GM18873 (cell line): ENCODE results near the gene TSSK2.
"Not testable (repeated sequence)": the region's sequence is repeated elsewhere in the genome, so short reads cannot be mapped to it uniquely, and the experiment has no call there.

Source experiments
- ATAC-seq: cut with Tn5 transposase; IDR thresholded peaks from one replicate; pipeline ENCODE4 v1.9.1; 2021; ENCODE audit warnings: mild to moderate bottlenecking, moderate library complexity, moderate number of reproducible peaks; ENCODE audit not compliant: unreplicated experiment, low FRiP score

The TSSK2 gene

DNA sequence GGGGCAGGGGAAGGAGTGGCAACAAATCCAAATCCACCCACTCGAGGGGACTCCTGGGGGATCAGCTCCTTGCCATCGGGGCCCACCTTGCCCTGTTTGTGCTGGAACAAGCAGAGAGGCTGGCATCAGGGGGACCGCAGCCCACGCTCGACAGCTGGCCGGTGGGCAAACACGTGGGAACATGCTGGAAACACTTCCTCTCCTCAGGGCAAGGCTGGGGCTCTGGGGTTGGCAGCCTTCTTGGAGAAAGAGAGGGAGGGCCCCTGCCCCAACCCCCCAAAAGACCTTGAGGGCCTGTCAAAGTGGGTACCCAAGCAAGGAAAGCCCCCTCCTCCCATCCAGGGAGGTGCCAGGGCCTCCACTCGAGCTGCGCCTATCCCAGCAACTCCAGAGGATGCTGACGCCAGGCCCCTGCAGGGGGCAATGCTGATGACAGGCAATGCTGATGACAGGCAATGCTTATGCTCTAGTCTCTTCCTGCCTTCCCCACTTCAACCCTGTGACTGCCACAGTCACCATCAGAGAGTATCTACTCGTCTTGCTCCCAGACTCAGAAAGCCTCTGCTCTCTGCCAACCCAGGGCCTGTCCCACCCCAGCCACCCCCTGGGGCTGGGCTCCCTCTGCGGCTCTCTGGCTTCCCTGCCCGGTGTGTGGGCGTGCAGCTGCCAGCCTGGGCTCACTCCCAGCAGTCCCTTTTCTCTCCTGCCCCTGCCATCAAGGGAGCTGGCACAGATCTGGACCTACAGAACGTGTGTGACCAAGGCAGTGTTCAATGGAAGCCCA, 7.3 kb downstream of the TSSK2 start:
- ATAC-seq = no peak

DNA sequence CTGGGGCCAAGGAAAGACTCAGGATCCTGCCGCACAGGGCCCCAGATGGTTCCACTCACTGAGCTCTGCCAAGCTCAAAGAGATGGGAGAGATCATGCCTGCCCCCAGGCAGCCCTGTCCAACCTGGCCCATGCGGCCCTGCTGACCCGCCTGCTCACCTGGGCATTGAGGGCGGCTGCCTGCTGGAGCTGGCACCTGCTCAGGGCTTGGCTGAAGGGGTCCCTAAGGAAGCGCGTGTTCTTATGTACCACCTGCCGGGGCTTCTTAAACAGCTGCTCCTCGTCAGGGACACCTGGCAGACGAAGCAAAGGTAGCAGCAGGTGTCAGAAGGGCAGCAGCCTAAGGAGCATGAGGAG, 7.9 kb downstream of the TSSK2 start:
- ATAC-seq = no peak

DNA sequence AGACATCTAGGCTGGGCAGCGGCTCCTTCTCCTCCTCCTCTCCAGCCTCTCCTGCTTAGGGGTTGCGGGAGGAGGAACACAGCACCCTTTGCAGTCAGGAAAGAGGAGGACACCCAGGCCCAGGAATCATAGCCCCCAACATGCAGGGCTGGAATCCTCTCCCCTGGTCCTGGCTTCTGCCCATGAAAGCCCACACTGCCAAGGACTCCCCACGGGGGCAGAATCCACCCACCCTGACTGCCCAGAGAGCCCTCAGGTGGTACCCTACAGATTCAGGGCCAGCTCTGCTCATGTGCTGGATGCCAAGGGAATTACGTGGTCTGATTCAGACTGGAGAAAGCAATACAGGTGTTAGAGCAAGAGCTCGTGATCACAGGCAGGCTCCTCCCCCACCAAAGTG, 8.9 kb downstream of the TSSK2 start:
- ATAC-seq = no peak

DNA sequence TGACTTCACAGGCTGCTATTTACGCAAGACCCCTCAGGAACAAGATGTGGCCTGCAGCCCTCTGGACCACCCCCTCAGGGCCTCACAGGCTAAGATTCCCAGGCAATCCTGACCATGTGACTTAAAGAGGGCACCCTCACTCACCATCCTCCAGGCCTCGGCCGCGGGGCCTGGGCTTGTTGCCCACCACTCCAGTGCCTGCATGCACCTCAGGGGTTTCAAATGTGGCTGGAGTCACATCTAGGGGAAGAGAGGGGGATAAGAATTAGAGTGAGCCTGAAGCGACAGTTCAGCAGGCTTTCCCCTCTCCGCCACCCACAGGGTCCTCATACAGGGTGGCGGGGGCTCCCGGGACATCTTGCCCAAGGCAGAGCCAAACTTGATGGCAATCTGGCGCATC, 11.3 kb downstream of the TSSK2 start:
- no peak for ATAC-seq

DNA sequence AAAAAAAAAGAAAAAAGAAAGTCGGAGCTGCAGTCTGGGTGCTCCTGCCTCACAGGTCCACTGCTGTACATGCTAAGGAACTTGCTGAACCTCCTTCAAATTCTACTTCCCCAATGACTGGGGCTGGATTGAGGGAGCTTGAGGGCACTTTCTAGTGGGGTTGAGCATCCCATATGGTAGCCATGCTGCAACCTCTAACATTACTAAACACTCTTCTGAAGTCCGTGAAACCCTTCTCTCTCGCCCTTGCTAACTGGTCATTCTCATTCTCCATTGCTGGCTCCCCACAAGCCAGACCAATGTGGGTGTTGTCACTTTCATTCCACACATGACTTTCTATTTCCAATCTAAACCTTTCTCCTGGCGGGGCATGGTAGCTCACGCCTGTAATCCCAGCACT, 12.1 kb downstream of the TSSK2 start:
- no peak for ATAC-seq

DNA sequence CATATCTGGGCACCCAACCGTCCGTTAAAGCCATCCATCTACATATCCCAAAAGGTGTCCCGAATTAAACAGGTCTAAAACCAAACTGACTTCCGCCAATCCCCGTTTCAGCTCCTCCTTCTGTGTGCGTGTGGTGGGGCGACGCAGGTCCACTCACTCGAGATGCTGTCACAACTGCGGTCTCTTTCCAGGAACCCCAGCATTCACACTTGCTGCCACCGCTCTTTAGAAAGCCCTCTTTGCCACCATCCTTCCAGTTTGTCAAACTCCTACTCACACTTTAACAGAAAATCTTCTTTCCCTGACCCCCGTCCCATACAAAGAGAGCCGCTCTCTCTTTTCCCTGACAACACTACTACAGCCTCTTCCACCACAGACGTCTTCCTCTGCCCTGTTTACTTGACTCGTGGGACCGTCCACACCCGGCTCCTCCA, 12.9 kb downstream of the TSSK2 start:
- ATAC-seq = no peak

DNA sequence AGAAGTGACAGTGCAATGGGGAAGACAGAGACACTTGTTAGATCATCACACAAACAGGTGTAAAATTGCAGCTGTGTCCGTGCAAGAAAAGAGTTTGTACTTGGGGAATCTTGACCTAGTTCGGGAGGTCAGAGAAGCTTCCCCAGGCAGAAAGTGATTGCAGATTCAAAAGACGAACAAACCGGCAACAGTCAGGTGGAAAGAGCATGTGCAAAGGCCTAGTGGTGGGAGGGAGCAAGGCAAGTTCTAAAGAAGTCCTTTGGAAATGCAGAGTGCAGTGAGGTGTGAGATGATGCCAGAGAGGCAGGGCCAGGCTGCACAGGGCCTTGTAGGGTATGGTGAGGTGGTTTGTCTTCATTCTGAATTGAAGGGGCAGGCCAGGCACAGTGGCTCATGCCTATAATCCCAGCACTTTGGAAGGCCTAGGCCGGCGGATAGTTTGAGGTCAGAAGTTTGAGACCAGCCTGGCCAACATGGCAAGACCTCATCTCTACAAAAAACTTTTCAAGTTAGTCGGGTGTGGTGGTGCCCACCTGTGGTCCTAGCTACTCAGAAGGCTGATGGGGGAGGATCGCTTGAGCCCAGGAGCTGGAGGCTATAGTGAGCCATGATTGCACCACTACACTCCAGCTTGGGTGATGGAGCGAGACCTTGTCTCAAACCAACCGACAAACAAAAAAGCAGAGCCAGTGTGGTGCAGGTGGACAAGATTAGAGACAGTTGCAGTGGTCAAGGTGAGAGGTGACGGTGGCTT, 15.3 kb downstream of the TSSK2 start:
- no peak for ATAC-seq

DNA sequence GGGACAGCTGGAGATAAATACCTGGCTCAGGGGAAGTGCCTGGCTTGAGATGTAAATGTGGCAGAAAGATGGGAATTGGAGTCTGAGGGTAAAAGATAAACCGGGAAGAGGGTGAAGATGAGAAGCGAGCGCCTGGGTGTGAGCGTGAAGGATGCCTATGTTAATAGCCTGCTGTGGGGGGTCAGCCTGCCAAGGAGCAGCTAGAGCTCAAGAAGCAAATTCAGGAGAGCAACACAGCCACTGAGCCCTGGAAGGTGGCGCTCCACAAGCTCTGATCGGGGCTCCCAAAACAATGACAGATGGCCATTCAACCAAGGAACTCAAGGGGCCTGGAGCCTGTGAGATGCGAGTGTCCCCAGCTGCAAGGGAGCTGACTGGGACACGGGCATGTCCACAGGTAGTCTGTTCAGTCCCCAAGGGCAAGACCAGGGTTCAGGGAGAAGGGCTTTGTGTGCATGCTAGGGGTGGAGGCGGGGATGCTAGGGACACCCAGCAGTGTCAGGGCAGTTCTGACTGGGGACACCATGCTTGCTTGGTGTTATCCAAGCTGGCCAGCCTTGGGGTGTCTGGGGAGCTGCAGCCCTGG, 16.2 kb downstream of the TSSK2 start:
- no peak for ATAC-seq

DNA sequence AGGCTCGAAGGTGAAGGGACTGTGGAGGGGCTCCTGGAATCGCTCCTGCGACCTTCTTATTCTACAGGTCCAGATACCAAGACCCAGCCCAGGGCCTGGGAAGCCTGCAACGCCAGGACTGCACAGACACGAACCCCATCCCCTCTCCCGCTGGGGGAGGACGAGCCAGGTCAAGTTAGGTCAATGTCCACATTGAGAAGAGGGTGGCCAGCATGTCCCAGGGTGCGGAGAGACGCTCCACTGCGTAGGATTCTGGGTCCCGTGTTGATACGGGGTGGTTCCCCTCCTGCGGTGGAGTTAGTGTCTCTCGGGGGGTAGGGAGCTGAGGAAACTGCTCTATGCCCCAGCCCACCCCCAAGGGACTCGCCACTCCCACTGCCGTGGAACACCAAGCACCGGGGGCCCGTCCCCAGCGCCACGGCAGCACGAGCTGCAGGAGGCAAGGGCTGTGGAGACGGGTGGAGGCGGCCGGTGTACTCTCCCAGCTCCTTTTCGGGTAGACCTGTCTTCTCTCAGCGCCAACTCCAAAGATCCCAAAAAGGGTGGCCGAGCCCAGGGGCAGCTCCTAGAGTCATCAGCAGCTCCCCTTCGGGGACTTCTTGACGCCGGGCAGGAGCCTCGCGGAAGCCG, 17.4 kb downstream of the TSSK2 start:
- no peak for ATAC-seq

DNA sequence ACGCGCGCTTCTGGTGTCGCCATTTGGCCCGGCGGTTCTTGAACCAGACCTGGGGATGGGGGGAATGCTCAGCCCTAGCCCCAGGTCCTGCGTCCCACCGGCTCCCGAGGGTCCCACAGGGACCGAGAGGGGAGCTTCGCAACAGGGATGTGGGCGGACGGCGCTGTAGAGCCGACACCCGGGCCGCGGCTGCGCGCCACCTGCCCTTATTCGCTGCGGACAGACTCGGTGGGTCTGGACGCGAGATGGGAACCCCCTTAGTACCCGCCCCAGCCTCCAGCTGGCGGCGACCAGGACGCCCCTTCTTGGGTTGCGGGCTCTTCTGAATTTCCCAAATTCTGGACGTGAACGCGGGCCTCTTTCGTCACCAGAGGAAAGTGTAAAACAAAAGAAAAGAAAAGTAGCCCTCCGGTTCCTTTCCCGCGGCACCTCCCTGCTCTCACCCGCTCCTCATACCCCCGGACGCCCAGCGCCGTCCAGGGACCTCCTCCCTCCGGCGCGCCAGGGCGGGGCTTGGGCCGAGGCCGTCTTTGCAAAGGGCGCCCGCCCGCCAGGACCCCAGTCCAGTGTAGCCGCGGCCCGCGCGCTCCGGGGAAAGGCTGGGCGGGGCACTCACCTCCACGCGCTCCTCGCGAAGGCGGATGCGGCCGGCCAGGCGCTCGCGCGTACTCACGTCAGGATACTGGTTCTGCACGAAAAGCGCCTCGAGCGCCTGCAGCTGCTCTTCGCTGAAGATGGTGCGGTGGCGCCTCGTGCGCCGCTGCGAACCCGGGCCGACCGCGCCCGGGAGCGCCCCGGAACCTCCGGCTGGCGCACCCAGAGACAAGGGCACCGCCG, 18.2 kb downstream of the TSSK2 start:
- no peak for ATAC-seq

DNA sequence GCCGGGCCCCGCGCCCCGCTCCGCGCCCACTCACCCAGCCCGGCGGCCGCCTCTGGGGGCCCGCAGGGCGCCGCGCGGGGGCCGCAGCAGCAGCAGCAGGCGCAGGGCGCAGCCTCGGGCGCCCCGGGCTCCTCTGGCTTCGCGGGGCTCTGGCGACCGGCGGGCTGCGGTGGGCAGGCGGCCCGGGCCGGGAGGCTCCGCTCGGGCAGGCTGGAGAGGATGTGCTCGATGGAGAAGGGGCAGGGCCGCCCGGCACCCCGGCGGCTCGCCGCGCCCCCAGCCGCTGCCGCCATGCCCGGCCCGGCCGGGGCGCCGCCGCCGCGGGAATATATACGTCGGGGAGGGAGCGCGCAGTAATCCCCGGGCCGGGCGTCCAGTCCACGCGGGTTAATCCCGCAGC, 18.9 kb downstream of the TSSK2 start, which contains the start of gene GSC2:
Gene GSC2, minus strand, starts transcription at position 302 of the 400 bp plus-strand sequence. Its CDS starts 9 bp downstream, at position 293.
- no peak for ATAC-seq

DNA sequence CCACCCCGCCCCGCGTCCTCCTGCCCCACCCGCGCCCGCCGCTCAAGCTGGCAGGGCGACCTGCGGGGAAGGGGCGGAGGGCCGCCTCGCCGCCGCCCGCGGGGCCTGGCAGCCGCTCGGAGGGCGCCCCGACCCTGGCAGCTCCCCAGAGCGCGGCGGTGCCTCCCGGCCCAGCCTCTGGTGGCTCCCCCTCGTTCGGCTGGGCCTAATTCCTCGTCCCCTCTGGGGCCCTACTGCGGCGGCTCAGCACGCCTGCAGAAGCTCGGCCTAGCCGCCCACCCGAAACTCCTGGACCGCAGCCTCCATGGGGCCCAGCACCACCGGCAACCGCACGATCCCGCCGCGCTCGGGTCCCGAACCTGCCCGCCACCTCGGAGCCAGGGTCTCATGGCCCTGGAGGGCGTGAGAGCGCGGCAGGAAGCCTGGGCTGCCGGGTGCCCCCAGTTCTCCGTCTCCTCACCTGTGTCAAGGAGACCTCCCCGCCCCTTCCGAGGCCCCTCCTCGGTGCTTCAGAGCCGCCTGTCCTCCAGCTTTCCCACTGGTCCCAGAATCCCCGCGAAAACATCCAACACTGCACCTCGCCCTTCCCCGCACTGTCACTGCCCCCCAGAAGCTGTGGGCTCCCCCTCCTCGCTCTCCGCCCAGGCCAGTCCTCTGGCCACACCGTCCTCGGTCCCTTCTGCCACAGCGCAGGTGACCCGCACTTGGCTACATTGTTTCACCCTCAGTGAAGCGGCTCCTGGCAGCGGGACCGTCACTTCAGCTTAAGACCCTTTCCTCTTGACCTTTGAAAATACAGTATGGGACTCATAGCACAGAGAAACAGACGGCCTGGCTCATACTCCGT, 19.6 kb downstream of the TSSK2 start:
- no peak for ATAC-seq

DNA sequence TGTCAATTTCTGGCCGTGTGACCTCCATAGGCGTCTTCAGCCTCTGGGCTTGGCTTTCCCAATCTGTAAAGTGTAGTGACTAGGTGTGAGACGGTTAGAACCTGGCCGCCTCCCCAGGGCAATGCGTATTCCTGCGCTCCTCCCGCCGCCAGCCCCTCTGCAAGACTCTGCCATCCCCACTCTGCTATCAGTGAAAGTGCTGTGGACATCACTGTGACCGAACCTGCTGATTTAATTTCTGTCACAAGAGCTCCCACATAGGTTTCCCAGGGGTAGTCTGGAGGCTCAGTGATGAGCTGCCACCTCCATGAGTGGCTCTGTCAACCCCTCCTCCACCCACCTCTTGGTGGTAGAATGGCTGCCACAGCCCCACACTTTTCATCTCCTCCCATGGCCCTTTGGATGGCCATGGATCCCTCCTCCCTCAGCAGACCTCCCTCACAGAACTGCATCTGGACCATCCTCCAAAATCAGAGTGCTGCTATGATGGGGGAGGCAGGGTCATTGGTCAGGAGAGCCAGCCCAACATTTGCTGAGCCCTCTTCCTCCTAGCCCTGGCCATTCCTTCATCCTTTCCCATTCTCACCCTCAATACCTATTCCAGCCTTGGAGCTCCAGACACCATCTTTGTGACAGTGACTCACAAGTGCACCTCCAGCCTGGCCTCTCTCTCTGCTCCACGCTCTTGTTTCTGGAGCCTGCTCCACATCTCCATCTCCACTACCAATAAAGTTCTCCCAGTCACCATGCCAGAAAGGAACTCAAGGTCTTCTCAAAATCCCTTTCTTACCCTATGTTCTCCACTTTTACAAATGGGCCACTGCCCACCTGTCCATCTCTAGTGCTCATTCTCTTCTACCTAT, 20.5 kb downstream of the TSSK2 start:
- ATAC-seq = no peak

DNA sequence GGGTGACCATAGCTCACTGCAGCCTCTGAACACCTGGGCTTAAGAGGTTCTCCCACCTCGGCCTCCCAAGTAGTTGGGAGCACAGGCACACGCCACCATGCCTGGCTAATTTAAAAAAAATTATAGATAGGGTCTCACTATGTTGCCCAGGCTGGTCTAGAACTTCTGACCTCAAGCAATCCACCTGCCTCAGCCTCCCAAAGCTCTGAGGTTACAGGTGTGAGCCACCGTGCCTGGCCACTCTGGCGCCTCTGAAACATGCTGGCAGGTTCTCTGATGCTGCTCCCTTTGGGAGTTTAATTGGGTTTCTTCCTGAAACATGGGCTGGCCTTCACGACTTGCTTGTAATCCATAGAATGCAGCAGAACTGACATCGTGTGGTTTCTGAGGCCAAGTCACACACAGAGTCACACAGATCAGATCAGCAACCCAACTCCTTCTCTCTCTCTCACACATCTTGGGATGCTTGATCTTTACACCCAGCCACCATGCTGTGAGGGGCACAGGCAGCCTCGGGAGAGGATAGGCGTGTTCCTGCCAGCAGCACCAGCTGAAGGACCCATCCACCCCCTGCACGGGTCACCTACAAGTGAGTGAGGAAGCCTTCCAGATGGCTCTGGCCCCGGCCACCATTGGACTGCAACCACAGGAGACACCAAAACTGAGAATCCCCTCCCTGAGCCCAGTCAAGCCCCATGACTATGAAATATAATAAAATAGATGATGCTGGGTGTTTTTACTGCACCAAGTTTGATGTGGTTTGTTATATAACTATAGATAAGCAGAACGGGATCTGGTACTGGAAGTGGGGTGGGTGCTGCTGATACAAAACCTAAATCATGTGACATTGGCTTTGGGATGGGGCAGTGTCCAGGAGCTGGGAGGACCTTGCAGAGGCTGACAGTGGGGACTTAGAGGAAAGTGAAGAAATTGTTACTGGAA, 22.1 kb downstream of the TSSK2 start:
- ATAC-seq = no peak

DNA sequence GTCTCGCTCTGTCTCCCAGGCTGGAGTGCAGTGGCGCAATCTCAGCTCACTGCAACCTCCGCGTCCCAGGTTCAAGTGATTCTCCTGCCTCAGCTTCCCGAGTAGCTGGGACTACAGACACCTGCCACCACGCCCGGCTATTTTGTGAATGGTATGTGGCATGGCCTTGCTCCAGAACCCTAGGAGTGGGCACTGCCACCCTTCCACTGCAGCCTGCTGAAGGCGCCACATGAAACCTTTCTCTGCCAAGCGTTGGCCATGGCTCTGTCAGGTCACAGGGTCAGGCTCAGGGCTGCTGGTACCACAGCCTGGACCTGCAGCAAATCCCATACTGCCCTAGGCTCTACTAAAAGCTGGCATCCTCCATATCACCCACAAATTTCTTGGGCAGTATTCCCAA, 25.0 kb downstream of the TSSK2 start:
- not testable (repeated sequence) for ATAC-seq

DNA sequence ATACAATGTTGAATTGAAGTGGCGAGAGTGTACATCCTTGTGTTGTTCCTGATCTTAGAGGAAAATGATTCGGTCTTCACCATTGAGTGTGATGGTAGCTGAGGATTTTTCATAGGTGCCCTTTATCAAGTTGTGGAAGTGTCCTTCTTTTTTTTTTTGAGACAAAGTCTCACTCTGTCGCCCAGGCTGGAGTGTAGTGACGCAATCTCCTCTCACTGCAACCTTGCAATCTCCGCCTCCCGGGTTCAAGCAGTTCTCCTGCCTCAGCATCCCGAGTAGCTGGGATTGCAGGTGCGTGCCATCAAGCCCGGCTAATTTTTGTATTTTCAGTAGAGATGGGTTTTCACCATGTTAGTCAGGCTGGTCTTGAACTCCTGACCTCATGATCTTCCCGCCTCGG, 27.5 kb downstream of the TSSK2 start:
- ATAC-seq = not testable (repeated sequence)

DNA sequence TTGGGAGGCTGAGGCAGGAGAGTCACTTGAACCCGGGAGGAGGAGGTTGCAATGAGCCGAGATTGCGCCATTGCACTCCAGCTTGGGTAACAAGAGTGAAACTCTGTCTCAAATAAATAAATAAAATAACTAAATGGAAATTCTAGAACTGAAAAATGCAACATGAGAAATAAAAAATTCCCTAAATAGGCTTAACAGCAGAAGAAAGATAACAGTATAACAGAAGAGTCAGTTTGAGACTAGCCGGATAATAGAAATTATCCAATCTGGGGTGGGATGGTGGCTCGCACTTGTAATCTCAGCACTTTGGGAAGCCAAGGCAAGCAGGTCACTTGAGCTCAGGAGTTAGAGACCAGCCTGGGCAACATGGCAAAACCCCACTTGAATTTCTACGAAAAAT, 33.3 kb downstream of the TSSK2 start:
- no peak for ATAC-seq
